Activated CD4-positive, CD25-positive, alpha-beta regulatory T cell (primary cell): Measurements from ENCODE around the gene KRTAP2-3.
"Not testable (repeated sequence)": the region's sequence is repeated elsewhere in the genome, so short reads cannot be mapped to it uniquely, and the experiment has no call there.

Experiments
- DNase-seq, 4 experiments: peaks; one replicate each; lab custom pipeline; 2025; lab: John Stamatoyannopoulos, UW

Gene KRTAP2-3, protein sequence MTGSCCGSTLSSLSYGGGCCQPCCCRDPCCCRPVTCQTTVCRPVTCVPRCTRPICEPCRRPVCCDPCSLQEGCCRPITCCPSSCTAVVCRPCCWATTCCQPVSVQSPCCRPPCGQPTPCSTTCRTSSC

DNA sequence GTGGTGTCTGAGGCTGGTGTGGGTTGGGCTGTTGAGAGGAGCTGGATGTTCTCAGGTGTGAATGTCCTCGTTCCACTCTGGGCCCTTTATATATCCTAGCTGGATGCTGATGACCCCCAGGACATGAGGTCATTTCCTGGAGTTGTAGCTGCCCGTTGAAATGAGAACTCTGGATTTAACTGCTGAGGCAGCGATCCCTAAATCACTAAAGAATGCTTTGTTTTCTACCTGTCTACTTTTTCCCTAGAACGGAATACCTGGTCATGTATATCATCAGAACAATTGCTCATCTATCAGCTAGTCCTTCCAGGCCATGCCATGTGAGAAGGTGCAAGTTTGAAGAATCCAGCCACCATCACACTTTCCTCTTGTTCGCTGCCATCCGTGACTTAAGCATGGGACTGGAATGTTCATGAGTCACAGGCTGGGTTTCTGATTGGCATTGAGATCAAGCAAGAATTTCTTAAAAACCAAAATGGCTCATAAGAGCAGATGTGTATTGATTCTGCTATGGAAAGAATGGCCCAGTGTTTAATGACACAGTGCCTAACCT lies at the start of gene KRTAP2-3:
Gene KRTAP2-3 (minus strand): TSS at position 63 of the 553 bp plus-strand sequence. CDS start 64 bp downstream, outside the sequence.
- DNase-seq, result no peak

DNA sequence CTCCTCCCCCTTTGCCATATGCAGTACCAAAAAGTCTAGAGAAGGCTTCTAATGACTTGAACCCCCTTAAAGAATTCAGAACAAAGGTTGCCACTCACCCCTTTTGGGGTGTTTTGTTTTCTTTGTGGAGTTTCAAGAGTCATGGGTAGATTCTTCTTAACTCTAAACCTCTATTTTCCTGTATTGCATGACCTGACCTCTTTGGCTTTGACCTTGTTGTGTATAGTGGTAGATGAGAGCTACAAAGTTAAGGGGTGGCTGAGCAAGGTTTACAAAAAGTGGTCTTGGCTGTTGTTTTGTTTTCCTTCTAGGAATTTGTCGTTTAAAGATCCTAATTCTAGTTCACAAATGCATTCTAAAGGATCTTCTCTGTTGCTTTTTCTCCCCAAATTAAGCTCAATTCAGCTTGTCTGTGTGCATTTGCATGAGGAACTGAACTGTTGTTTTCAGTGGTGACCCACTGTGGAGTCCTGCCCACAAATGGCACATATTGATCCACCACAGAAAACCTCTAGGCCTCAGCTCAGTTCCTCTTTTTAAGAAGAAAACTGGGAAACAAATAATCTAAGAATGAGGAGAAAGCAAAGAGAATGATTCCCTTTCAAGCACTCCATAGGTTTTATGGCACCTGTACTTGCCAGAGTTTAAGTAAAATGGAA lies 48.9 kb upstream of the KRTAP2-3 start:
- DNase-seq, result not testable (repeated sequence)

DNA sequence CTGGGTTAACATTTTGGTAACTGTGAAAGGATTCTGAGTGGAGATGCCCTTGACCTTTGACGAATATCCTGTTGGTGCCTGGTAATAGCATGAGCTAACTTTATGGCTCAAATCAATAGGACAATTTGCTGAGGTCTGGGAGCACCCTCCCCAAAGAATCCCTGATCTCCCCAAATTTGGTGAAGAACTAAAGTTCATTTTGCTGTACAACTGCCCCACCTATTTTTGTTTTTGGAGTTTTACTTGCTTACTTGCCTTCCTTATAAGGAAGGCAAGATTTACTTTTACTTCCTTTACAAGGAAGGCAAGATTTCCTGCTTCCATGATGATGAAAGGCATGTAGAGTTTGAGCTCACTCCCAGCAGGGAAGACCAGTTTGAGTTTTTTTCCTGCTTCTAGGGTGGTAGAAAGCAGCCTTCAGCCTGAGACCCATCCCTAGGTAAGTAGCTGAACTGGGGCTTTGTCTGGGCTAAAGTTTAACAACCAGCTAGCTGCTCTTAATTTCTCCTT lies 48.1 kb upstream of the KRTAP2-3 start:
- DNase-seq, result no peak

DNA sequence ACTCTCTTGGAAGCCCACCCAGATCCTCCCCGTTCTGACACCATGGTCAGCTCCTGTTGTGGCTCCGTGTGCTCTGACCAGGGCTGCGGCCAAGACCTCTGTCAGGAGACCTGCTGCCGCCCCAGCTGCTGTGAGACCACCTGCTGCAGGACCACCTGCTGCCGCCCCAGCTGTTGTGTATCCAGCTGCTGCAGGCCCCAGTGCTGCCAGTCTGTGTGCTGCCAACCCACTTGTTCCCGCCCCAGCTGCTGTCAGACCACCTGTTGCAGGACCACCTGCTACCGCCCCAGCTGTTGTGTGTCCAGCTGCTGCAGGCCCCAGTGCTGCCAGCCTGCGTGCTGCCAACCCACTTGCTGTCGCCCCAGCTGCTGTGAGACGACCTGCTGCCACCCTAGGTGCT lies 45.4 kb upstream of the KRTAP2-3 start, which contains the start of gene KRTAP4-9:
Gene KRTAP4-9 (plus strand): TSS at position 43 of the 400 bp plus-strand sequence. CDS start 0 bp downstream, at position 43.
- not testable (repeated sequence) for DNase-seq

DNA sequence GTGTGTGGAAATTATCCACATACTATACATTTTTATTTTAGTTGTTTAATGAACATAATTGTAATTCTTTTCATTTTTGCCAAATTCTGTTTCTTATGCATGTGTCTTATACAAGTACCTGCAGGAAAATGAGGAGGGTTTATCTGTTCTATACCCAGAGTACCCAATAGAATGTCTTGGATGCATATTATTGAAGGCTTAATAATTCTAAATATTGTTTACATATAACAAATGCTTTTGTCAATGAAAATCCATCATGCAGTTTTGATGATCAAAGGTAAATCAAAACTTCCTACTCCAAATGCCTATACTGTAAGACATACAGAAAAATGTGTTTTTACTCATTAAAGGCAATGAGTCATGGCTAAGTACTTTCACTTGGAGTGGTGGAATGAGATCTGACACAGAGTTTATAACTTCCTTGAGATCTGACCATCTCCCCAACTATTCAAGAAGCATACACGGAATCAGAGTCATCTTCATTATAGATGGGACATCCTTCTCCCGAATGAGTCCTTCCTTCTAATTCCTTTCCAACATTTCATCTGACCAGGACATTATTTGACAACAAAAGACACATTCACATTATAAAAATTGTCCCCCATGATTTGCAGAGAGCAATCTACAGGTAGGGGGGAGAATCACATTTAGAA lies 44.6 kb upstream of the KRTAP2-3 start:
- not testable (repeated sequence) for DNase-seq

DNA sequence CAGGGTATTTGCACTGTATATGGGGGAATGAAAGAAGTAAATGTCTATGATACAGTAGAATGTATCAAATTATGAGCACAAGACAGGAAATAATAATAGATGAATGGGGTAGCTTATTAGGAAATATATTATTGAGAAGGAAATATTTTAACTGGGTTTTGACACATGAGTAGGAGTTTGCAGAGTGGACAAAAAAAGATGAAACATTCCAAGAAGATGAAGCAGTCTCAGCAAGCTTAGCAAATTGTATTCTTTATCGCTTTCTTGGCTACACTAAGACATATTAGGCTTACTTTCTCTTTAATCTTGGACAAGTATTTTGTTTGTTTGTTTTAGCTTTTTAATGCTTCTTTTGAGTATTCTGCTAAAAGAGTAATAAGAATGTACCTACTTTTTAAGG lies 44.0 kb upstream of the KRTAP2-3 start:
- DNase-seq, result no peak

DNA sequence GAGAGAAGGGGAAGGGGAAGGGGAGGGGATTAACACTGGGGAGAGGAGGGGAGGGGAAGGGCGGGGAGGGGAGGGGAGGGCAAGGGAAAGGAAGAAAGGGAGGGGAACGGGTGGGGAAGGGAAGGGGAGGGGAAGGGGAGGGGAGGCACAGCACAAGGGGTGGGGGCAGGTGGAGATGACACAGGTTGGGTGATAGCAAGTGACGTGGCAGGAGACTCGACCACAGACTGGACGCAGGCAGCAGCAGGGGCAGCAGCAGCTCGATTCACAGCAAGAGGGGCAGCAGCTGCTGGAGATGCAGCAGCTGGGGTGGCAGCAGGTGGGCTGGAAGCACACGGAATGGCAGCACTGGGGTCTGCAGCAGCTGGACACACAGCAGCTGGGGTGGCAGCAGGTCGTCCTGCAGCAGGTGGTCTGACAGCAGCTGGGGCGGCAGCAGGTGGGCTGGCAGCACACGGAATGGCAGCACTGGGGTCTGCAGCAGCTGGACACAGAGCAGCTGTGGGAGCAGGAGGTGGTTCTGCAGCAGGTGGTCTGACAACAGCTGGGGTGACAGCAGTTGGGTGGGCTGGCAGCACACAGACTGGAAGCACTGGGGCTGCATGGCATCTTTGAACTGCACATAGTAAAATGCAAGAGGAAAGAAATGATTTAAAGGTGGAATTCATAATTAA lies 41.8 kb upstream of the KRTAP2-3 start, which contains the start of gene KRTAP4-16:
Gene KRTAP4-16 (minus strand): TSS at position 624 of the 674 bp plus-strand sequence. CDS start 0 bp downstream, at position 624.
- no peak for DNase-seq

DNA sequence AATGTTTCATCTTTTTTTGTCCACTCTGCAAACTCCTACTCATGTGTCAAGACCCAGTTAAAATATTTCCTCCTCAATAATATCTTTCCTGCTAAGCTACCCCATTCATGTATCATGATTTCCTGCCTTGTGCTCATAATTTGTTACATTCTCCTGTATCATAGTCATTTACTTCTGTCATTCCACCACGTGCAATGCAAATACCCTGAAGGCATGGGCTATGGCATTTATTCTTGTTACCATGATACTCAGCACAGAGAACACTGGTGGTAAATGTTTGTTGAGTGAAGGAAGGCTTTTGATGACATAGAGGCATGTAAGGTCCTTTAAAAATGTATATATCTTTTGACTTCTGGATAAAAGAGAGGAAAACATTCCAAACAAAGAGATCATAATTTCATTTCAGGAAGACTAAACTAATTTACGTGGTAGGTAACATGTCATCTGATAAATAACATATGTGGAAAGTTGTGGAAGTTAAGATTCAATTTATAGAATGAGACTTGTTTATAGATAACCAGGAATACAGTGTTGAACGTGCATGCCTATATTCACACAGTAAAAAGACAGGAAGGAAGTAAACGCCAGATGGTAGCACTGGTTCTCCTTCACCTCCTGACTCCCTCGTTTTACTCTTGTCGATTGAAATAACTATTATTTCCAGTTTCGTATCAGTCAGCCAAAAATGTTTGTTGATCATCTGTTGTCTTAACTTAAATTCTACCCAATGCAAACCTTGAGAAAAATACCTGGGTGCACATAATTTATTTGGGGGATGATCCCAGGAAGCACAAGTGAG lies 40.0 kb upstream of the KRTAP2-3 start:
- not testable (repeated sequence) for DNase-seq

DNA sequence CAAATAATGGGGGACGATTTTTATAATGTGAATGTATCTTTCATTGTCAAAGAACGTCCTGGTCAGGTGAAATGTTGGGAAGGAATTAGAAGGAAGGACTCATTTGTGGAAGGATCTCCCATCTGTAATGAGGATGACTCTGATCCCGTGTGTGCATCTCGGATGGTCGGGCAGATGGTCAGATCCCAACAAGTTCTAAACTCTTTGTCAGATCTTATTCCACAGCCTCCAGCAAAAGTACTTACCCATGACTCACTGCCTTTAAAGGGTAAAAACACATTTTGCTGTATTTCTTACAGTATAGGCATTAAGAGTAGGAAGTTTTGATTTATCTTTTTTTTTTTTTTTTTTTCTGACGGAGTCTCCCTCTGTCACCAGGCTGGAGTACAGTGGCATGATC lies 38.6 kb upstream of the KRTAP2-3 start:
- no peak for DNase-seq

DNA sequence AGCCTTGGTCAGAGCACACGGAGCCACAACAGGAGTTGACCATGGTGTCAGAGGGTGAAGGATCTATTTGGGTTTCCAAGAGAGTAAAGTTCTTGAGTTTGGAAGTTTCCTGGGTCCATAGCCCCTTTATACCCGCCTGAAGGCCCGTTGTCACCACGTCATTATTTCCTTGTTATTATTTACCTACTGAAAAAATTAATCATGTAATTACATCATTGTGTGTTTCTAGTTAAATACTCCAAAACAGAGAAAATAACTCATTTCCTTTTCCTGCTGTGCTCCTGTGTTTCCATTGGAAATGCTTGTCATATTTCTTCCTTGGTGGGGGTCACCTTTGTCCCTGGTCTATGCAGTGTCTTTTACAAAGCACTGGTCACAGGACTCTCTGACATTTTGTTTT lies 38.1 kb upstream of the KRTAP2-3 start, which contains the start of gene KRTAP4-8:
Gene KRTAP4-8 (minus strand): TSS at position 101 of the 400 bp plus-strand sequence. CDS start 58 bp downstream, at position 43.
- no peak for DNase-seq

DNA sequence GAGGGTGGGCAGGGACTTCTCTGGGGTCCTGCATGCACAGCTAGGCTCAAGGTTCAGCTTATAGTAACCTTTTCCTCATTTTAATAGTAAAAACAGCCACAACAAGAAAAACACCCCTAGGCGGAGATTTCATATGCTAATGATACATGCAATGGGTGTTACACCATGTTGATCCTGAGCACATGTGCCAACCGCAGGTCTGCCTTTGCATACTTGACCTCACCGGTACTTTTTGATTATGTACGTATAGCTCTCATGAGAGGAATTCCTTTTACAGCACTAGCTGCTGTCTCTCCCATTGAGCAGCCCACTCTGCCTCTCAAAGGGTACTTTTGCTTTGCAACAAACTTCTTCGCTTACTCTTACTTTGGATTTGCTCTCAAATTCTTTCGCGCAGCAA lies 36.1 kb upstream of the KRTAP2-3 start:
- DNase-seq, result no peak

DNA sequence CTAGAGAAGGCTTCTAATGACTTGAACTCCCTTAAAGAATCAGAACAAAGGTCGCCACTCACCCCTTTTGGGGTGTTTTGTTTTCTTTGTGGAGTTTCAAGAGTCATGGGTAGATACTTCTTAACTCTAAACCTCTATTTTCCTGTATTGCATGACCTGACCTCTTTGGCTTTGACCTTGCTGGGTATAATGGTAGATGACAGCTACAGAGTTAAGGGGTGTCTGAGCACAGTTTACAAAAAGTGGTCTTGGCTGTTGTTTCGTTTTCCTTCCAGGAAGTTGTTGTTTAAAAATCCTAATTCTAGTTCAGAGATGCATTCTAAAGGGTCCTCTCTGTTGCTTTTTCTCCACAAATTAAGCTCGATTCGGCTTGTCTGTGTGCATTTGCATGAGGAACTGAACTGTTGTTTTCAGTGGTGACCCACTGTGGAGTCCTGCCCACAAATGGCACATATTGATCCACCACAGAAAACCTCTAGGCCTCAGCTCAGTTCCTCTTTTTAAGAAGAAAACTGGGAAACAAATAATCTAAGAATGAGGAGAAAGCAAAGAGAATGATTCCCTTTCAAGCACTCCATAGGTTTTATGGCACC lies 28.9 kb upstream of the KRTAP2-3 start:
- not testable (repeated sequence) for DNase-seq

DNA sequence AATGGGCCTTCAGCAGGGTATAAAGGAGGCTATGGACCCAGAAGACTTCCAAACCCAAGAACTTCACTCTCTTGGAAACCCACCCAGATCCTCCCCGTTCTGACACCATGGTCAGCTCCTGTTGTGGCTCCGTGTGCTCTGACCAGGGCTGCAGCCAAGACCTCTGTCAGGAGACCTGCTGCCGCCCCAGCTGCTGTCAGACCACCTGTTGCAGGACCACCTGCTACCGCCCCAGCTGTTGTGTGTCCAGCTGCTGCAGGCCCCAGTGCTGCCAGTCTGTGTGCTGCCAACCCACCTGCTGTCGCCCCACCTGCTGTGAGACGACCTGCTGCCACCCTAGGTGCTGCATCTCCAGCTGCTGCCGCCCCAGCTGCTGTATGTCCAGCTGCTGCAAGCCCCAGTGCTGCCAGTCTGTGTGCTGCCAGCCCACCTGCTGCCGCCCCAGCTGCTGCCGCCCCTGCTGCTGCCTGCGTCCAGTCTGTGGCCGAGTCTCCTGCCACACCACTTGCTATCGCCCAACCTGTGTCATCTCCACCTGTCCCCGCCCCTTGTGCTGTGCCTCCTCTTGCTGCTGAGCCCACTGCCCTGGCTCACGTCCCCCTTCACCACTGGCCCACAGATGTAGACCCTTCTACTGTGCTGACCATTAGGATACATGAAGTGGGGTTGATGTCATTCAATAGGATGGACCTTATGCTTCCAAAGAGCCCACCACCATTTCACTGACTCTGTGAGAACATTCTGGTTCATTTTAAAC lies 24.4 kb upstream of the KRTAP2-3 start, which contains the start of gene KRTAP4-7:
Gene KRTAP4-7 (plus strand): TSS at position 51 of the 757 bp plus-strand sequence. CDS start 57 bp downstream, at position 108.
- not testable (repeated sequence) for DNase-seq

DNA sequence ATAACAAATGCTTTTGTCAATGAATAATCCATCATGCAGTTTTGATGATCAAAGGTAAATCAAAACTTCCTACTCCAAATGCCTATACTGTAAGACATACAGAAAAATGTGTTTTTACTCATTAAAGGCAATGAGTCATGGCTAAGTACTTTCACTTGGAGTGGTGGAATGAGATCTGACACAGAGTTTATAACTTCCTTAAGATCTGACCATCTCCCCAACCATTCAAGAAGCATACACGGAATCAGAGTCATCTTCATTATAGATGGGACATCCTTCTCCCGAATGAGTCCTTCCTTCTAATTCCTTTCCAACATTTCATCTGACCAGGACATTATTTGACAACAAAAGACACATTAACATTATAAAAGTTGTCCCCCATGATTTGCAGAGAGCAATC lies 23.5 kb upstream of the KRTAP2-3 start:
- not testable (repeated sequence) for DNase-seq

DNA sequence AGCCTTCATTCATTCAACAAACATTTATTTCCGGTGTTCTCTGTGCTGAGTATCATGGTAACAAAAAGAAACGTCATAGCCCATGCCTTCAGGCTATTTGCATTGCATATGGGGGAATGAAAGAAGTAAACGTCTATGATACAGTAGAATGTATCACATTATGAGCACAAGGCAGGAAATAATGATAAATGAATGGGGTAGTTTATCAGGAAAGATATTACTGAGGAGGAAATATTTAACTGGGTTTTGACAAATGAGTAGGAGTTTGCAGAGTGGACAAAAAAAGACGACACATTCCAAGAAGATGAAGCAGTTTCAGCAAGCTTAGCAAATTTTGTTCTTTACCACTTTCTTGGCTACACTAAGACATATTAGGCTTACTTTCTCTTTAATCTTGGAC lies 22.7 kb upstream of the KRTAP2-3 start:
- no peak for DNase-seq

DNA sequence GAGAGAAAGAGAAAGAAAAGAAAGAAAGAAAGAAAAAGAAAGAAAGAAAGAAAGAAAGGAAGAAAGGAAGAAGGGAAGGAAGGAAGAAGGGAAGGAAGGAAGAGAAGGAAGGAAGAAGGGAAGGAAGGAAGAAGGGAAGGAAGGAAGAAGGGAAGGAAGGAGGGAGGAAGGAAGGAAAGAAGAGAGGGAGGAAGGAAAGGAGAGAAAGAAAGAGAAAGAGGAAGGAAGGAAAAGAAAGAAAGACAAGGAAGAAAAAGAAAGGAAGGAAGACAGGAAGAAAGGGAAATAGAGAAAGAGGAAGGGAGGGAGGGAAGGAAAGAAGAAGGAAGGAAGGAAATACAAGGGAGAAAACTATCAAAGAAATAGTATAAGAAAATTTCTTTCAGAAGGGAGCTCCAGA lies 16.9 kb upstream of the KRTAP2-3 start:
- no peak for DNase-seq

DNA sequence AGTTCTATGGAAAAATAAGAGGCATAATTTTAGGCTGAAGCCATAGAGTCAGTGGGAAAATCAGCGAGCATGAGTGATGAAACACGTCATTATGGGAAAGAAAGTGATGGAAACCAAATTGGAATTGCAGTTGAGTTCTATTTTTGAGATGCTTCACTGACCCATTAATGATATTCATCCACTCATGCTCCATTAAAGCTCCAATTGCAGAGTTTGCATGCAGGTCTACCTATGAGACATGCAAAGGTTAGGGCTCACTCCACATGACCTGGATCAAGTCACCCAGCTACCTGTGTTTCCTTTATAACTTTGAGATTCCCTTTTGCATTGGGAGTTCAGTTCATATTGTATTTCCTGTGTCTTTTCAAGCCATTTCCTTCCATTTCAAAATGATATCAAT lies 13.8 kb upstream of the KRTAP2-3 start:
- no peak for DNase-seq

DNA sequence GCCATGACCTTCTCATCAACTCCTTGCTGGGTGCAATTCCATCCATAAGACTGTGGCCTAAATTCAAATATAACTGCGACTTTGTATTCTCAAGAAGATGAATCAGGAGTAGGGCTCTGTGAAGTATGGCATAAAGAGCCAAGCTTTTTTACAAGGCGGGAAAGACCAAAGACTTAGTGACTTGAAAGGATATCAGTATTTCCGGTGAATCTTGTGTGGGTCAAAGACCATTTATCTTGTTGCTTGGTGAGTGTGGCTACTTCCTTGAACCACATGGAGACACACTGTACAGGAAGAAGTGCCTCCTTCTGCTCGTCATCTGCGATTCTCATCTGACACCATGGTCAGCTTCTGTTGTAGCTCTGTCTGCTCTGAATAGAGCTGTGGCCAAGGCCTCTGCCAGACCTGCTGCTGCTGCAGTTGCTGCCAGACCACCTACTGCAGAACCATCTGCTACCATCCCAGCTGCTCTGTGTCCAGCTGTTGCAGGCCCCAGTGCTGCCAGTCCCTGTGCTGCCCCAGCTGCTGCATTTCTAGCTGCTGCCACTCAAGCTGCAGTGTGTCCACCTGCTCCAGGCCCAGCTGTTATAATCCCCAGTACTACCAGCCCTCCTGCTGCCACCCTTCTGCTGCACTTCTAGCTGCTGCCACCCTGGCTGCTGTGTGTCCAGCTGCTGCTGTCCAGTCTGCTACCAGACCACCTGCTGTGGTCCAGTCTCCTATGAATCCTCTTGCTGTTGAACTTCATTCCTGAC lies 11.9 kb upstream of the KRTAP2-3 start:
- DNase-seq, result no peak

DNA sequence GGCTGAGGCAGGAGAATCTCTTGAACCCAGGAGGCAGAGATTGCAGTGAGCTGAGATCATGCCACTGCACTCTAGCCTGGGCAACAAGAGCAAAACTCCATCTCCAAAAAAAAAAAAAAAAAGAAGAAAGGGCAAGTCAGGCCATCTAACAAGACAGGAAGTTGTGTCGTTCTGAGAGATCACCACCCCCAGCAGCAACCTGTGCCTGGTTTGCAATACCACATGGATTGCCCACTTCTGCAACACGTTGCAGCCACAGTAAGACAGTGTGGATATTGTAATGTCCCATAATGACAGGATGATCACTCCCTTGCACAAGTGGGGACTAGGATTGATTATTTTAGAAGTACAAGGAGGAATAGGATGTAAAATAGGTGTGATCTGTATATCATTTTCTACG lies 9.1 kb upstream of the KRTAP2-3 start:
- DNase-seq, result no peak
